Brain pericyte (primary cell): ENCODE data around the gene CYP51A1.
A peak's percentile ranks its signal among the peaks of the same experiment; 100 is the strongest.
"Not testable (repeated sequence)": the region's sequence is repeated elsewhere in the genome, so short reads cannot be mapped to it uniquely, and the experiment has no call there.

ENCODE experiments used
- DNase-seq: peaks from one replicate; pipeline ENCODE4 v3.0.0-alpha.2; 2012; ENCODE audit warnings: low read depth, low spot score

The CYP51A1 gene

GRCh38 chr7:92134271-92135051, at the start of gene CYP51A1:
Gene CYP51A1 (minus strand): TSS chr7:92134477. CDS start chr7:92134364, 113 bp downstream.
- DNase-seq: peak; percentile 93

DNA sequence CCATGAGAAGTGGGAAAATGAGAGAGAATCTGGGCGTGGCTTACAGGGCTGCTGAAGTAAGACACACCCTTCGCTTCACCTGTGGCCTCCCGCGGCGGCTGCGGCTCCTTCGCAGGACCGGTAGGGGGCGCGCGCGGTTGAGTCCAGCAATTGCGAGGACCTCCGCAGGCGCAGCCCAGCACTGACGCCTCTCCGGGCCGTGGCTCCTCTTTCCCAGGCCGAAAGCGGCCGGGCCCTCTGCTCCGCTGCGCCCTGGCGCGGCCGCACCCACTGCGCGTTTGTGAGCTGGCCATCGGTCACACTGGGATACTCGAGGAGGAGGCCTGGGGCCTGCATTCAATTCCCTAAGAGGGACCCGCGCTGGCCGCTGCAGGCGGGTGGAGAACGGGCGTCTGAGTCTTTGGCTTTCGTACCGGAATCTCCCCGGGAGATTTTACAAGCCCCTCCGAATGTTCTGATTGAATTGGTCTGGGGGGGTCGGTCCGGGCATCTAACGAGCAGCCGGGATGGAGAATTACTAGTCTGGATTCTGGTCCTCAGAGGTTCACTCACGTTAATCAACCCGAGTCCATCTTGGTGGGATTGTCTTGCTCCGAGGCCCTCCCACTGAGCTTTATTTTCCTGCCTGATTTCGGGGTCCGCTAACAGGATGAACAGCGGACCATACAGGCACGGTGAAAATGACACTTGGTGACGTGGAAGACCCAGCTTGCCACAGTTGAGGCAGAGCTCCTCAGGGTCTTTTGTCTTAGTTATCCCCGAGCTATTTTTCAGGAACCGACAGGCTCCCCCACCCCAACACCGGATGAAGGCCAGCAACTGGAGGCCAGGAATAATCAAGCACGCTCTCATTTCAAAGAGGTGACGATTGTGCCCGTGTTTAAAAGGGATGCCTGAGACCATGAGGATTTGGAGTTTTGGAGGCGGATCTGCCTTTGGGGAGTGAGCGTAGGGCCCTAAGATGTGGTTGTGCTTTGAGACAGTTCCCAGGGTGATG, 44.9 kb upstream of the CYP51A1 start, which contains the start of gene LRRD1:
Gene LRRD1, minus strand, starts transcription at position 215 of the 997 bp plus-strand sequence. CDS start 13,940 bp downstream, outside the sequence.
- DNase-seq: peak; percentile 48

DNA sequence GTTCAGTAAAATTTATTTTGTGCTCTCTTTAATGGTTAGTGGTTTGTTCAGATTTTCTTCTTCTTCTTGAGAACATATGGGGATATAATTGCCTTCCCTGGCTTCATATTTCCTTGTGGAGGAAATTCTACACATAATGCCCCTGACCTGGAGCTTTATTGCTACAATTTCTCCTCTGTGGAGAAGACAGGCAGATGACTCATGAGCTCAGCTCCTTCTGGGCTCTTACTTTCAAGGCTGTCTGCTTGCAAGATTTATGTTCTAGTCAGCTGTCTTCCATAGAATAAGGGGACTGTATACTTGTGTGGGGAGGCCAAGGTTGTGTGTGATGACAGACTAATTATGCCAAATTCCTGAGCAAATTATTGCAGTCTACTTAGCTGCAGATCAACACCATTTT, 43.1 kb upstream of the CYP51A1 start:
- DNase-seq: no peak

GRCh38 chr7:92169529-92169928, 35.3 kb upstream of the CYP51A1 start:
- DNase-seq: not testable (repeated sequence)

- no peak for DNase-seq
These were observed 27.0 kb upstream of the CYP51A1 start for GRCh38 chr7:92161271-92161670.

- DNase-seq: no peak
These were observed 24.6 kb upstream of the CYP51A1 start for GRCh38 chr7:92158660-92159575.

DNA sequence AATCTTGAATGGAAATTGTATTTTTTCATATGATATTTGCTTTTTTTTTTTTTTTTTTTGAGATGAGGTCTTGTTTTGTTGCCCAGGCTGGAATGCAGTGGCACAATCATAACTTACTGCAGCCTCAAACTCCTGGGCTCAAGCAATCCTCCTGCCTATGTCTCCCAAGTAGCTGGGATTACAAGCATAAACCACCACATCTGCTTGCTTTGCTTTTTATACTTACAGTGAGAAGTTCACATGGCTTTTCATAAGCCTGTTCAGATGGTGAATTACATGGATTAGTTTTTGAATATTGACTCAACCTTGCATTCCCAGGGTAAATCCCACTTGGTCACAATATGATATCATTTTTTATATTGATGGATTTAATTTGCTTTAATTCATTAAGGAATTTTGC, 22.7 kb upstream of the CYP51A1 start:
- no peak for DNase-seq

- no peak for DNase-seq
These were observed 20.9 kb upstream of the CYP51A1 start for GRCh38 chr7:92155108-92155739.

DNA sequence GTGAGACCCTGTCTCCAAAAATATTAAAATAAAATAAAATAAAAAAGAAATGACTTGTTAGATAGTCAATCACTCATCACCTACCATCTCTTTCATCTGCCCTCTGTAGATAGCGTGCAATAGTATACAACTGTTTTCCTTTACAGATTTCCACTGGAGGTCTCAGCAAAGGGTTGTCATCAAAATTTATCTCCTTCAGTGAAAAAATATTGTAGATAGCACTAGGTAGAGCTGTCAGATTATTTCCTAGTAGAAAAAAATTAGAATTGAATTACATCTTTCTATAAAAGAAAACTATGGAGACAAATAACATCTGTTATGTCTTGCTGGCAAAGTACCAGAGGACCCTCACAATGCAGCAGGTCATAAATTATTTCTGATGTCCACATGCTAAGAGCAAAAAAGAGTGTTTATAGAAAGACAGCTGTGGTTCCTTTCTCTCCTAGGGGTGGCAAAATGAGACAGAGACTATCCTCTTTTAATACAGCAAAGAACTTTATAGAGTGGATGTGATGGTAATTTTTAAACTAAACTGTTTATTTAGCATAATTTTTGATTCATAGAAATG, 16.3 kb upstream of the CYP51A1 start:
- DNase-seq: no peak

DNA sequence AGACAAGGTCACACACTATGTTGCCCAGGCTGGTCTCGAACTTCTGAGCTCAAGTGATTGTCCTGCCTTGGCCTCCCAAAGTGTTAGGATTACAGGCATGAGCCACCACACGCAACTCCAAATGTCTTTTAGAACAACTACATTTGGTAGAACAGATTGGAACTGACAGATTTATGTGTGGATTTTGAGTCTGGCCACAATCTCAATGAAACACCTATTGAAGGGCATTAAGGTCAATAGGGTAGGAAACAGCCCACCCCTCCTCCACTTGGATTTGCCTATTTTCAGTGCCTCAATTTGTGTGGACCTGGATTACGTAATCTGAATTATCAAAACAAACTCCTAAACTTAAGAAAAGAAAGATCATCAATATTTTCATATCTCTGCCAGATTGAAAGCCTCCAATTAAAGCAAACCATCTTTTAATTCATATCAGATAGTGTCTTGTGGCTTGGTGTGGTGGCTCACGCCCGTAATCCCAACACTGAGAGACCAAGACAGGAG, 15.5 kb upstream of the CYP51A1 start:
- DNase-seq: no peak

GRCh38 chr7:92143192-92143880, 9.1 kb upstream of the CYP51A1 start:
- not testable (repeated sequence) for DNase-seq

DNA sequence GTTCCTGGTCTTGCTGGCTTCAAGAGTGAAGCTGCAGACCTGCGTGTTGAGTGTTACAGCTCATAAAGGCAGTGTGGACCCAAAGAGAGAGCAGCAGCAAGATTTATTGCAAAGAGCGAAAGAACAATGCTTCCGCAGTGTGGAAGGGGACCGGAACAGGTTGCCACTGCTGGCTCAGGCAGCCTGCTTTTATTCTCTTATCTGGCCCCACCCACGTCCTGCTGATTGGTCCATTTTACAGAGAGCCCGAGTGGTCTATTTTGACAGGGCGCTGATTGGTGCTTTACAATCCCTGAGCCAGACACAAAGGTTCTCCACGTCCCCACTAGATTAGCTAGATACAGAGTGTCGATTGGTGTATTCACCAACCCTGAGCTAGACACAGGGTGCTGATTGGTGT, 8.5 kb upstream of the CYP51A1 start:
- not testable (repeated sequence) for DNase-seq

DNA sequence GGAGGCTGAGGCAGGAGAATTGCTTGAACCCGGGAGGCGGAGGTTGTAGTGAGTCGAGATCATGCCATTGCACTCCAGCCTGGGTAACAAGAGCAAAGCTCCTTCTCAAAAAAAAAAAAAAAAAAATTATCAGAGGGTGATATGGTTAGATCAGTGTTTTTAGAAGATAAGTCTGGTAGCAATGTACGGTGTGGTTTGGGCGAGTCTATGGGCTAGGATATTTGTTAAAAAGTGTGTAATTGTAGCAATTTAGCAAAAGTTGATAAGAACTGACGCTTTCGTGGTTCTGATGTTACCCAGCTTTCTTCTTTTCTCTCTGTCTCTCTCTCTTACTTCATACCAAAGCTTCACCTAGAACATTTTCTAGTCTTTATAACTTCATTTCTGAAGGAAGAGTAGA, 6.9 kb upstream of the CYP51A1 start:
- no peak for DNase-seq

DNA sequence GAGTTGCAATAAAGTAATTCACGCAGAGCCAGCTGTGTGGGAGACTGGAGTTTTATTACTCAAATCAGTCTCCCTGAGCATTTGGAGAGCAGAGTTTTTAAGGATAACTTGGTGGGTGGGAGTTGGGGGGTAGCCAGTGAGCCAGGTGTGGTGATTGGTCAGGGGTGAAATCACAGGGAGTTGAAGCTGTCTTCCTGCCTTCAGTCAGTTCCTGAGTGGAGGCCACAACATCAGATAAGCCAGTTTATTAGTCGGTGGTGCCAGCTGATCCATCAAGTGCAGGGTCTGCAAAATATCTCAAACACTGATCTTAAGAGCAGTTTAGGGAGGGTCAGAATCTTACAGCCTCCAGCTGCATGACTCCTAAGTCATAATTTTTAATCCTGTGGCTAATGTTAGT, 3.3 kb upstream of the CYP51A1 start:
- no peak for DNase-seq

- no peak for DNase-seq
These were observed 994 bp upstream of the CYP51A1 start for GRCh38 chr7:92135052-92135889.

- DNase-seq: no peak
These were observed 473 bp downstream of the CYP51A1 start for GRCh38 chr7:92133737-92134270.

DNA sequence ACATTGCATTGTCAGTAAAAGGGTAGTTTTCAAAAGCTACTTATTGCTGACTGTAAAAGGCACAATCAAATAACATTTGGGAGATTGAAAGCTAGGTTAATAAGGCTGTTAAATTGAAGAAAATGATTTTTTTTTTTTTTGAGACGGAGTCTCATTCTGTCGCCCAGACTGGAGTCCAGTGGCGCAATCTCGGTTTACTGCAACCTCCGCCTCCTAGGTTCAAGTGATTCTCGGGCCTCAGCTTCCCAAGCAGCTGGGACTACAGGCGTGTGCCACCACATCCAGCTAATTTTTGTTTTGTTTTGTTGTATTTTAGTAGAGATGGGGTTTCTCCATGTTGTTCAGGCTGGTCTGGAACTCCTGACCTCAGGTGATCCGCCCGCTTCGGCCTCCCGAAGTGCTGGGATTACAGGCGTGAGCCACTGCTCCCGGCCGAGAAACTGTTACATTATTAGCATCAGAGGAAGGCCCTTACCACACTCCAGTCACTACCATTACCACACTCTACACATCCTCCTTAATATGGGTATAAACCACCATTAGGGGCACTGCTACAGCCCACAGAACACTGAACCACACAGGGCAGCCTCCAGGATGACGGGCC, 1.0 kb downstream of the CYP51A1 start:
- DNase-seq: peak; percentile 17

GRCh38 chr7:92131764-92132330, 2.4 kb downstream of the CYP51A1 start:
- DNase-seq: no peak
